HuH-7 (cell line): Measurements from ENCODE around the gene HOXB9.

Experiments
- DNase-seq: peaks from one replicate; pipeline ENCODE4 v3.0.0; 2011; ENCODE audit warnings: low spot score

The HOXB9 gene

DNA sequence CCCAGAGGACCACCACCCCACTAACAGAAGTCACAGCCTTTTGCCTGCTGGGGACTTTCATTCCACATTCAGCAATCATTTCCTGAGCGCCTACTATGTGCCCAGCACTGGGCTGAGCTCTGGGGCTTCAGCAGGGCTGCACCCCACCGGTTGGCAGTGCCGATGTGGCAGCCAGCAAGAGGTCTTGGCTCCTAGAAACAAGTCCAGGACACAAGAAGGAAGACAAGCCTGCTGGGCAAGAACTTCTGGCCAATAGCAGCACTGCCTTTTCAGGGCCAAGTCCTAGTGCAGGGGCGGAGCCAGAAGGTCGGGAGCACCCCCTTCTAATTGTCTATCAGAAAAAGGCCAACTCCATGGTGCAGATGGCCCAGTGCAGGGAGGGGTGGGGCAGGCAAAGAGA, 13.0 kb upstream of the HOXB9 start:
- no peak for DNase-seq

DNA sequence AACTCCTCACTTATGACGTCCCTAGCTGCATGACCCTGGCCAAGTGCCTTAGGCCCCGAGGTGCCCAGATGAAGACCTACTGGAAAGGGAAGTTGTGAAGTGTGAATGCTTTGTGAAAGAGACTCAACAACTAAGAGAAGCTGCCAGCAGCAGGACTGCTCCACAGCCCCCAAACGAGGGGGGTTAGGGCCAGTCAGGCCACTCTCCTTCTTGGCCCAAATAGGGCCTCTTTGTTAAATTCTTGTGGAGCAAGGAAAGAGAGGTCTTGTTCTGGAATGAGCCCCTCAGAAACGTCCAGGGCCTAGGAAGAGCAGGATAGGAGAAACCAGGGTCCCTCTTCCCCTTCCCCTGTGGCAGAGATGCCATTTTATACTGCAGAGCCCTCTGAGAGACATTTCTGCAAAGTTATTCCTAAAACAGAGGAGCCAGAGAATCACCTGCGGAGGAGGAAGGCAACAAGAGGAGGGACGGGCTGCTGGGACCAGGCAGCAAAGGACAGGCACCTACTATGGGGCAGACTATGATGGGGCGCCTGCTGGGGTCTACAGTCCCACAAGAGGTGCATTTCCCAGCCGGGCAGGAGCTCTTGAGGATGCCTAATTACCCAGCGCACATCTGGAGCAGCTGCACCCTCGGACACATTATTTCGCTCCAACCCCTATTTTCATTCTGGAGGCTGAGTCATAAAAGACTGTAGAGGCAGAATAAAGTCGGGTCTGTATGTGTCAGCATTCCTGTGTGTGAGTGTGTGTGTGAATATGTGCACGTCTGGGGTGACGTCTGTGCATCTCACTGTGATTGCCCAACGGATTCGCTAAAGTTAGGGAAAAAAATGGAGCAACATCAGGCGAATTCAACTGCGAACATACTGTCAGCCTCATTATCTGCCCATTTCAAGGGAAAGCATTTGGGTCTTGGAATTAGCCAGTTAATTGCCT, 11.4 kb upstream of the HOXB9 start:
- DNase-seq: no peak

DNA sequence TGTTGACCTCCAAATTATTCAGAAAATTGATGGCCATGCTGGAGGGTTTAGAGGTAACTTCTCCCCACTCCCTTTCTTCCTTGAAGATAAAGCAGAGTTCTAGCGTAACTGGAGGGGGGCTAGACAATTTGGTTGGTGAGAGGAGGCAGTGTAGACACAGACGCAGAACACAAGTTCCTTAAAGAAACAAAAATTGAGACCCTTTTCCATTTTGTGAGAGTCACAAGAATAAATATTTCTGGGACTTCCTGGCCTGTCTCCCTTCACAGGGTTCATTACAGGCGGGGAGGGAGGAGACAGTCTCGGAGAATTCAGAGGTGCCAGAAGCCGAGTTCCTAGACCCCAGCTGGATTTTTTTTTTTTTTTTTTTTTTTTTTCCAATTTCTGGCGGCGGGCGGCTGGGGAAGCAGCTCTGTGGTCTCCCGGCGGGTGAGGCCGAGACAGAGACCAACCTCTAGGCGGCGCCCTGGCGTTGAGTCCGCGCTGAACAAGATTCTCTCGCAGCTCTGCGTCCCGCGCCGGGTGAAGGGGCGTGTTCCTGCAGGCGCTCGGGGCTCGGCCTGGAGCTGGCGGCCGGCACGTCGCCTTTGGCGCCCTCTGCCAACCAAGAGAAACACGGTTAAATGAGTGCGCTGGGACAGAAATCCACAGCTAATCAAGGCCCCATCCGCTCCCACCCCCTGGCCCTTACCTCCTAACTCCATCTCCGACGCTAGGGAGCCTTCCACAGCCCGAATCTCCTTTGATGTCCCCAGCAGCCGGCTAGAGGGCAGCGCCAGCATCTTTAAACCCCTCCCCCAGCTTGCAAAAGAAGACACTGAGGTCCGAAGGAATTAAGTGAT, 10.2 kb upstream of the HOXB9 start:
- DNase-seq: peak; percentile 97

DNA sequence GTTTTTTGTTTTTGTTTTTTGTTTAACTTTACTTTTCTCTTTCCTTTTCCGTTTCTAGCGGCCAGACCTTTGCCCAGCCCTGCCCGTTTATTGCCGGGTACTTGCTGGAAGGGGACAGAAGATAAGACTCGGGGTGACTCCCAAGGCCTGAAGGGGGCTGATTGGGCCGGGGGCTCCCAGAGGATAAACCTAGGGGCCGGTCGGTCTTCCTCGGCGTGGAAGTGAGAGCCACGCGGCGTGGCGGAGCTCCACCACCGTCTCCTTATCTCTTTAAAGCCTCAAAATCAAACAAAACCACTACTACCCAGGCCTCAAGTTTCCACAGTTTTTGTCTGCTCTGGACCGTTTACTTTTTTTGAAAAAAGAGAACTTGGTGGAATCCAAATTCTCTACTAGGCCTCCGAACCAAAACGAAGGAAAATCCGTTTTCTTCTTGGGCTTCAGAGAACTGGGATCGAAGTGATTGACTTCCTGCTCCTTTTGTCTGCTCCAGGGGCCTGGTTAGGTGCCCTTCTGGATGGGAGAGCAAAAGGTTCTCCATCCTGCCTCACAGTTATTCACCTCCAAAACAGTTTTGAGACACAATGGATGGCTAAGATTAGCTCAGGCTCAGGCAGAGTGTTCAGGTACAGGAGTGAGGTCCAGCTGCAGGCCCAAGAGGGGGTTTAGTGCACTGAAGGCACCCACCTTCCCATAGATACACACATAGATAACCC, 8.5 kb upstream of the HOXB9 start:
- DNase-seq: no peak

DNA sequence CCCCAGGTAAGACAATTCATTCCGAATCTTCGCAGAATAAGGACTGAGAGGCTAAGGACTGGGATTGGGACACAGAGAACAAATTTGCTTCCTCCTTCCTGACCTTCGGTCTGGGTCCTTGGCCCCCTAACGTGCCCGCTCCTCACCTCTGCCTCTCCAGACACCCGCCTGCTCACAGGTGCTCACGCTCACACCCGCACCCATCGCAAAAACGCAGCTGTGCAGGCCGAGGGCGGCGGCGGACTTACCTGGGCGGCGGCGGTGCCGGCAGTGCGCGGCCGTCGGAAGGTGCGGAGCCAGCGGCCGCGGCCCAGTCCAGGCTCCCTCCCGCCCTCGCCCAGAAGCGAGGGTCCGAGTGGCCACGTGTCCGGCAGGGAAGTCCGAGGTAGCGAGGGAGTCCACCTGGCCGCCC, 7.1 kb upstream of the HOXB9 start:
- no peak for DNase-seq

DNA sequence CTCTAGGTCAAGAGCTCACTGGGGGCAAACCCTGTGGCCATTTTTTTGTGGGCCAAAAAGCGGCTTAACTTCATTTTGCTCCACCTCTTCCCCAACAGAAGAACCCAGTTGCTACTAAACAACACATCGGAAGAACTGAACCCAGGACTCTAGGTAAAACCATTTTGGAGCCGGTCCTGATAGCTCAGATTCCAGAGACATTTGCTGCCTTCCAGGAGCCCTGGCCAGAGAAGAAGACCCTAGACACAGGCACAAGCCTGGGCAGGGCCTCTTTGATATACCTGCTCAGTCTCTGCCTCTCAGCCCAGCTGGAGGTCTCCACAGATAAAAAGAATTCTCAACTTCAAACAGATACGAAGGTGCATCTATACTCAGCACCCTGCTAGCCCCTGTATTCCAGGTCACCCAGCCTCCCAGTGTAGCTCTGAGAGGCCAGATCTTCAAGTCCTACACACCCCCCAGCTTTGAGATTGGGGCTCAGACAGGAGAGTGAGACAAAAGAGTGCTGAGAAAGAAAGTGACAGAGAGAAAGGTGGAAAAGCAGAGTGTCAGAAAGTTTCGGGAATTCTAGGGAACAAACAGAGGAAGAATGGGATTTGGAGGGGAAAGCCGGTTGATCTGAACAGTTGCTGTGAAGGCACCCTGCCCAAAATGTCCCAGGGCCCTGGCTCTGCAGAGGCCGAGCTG, 6.6 kb upstream of the HOXB9 start:
- no peak for DNase-seq

DNA sequence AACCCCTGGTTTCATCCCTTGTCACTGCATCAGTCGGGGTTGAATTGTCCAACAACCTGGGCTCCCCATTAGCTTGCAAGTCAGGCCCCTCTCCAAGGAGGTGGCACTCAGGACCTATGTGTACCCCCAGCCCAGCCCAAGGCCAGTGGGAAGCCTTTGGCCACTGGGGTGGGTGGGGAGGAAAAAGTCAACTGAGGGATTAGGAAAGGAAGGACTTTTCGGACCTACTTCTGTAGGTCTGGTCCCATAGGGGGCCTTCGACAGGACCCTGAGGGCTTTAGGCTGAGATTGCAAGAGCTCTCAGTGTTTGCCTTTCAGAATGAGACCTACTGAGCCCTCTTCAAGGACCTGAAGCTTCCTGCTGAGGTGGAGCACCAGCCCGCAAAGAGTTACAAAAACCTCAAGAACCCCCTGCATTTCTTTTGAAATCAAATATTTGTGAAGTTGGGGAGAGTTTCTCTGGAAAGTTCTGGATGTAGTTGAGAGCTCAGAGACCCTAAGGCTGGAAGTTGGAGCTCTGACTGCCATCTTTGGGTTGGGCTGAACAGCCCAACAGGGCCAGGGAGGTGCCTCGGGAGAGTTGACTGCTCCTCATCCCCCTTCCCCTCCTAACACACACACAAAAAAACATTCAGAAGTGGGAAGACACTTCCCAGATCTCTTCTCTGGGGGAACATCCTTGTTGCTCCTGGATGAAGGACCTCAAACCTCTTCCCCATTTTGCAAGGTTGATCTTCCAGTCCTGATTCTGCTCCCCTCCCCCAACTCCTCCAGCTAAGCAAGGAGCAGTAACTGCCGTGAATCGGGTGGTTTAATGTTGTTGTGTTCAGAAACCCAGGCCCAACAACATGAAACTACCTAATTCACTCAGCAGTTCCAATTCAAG, 5.8 kb upstream of the HOXB9 start:
- no peak for DNase-seq

DNA sequence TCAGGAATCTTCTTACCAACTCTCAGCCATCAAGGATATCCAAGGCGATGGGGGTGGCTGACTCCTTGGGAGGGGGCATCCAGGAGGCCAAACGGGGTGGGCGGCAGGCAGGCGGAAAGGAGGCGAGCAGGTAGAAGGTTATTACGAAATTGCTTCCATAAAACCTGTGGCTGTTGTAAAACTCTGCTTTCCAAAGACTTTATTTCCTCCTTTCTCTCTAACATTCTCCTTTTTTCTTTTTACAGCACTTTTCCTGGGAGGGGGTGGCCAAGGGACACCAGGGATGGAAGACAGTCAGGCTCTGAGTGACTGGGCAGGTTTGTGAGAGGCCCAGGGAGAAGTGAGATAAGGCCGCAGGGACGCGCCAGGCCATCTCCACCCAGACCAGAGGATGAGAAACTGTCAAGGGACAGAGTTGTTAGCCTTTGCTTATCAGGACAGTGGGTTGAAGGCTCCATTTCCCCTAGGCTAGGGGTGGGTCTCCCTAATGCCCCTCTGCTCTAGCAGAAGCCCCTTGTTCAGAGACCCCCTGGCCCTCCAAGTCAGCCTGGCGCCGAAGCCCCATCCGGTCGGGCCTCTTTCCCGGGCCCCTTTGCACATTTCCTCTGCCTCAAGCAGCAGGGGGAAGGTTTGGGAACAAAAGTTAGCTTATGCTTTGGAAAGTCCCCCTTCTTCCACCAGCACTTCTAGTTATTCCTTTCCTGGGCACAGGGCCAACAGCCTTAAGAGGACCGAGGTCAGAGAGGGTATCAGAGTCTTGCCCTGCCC, 5.0 kb upstream of the HOXB9 start:
- DNase-seq: no peak

DNA sequence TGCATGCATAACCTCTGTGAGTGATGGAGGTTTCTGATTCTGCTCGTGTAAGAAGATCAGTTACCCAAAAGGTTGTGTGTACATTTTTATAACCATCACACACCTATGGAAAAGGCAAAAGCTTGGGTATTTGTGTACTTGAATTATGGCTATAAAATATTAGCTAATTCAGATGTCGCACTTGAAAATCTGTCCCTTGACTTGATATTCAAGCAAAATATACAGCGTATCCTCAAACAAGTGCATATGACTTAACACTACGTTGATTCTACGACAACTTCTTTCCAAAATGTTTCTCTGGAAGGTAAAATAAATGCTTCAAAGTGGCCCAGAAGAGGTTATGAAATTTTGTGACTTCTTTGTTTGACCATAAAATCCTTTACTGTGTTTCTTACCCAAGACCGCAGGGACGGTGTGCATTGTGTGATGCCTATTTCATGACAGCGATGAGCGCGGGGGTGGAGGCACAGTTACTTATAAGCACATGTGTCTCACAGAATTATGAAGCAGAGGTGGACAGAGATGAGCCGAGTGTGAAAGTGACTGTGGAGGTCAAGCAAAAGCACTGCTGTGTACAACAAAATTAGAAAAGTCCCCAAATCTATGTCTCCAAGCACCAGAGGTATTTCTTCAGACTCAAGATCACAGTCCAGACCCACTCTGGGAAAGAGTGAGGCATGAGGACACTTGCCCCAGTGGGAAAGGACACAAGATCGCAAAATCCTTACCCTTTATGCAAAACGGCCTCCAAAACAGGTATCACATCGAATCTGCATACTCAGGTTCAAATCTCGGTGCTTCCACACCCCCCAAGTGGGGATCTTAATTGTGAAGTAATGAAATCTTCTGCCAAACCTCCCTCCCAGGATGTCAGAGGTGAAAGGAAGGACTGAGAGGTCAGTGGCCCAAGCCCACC, 4.1 kb upstream of the HOXB9 start:
- DNase-seq: no peak

DNA sequence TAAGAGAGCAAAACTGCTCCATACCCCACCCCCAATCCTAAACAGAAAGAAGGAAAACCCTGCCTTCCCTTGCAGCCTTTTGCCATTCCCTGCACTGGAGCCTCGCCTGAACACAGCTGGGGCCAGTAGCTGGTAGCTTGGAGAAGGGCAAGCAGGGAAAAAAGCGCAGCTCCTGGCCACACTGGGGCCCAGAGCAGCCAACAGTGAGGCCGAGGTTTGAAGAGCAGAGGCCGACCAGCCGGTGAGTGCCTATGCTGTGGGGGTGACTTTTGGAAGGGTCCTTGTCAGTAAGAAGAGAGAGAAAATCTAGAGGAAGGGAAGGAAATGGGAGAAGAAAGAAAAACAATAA, 3.2 kb upstream of the HOXB9 start:
- no peak for DNase-seq

DNA sequence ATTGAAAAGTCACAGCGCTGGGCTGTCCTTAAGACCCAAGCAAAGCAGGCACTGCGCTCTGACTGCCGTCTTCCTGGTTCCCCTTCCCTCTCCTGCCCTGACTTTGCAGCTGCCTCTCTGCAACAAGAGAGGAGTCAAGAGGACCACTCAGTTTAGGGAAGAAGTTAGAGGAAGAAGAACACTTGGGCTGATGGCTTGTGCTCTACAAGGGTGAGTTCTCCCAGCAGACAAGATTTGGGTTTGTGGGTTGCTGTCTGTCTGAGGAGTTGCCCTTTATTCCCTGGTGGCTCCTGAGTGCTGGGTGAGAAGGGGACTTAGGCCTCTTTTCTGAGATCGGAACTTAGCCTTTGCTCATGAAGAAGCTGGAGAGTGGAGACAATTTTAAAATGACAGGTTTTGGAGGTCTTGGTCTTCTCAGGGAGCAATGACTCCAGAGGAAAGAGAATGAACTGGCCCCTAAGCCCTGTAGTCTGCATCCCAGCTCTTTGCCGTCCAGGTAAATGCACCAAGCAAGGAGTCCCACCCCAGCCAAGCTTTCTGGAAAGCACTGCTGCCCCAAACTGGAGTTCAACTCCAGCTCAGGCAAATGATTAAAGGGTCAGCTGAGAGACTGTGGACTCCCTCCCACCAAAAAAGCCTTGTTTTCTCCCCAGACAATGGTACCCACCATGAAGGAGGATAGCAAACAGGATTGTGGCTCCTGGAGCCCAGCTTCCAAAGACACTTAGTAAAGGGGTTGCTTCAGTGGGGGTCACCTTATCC, 2.7 kb upstream of the HOXB9 start:
- DNase-seq: no peak

DNA sequence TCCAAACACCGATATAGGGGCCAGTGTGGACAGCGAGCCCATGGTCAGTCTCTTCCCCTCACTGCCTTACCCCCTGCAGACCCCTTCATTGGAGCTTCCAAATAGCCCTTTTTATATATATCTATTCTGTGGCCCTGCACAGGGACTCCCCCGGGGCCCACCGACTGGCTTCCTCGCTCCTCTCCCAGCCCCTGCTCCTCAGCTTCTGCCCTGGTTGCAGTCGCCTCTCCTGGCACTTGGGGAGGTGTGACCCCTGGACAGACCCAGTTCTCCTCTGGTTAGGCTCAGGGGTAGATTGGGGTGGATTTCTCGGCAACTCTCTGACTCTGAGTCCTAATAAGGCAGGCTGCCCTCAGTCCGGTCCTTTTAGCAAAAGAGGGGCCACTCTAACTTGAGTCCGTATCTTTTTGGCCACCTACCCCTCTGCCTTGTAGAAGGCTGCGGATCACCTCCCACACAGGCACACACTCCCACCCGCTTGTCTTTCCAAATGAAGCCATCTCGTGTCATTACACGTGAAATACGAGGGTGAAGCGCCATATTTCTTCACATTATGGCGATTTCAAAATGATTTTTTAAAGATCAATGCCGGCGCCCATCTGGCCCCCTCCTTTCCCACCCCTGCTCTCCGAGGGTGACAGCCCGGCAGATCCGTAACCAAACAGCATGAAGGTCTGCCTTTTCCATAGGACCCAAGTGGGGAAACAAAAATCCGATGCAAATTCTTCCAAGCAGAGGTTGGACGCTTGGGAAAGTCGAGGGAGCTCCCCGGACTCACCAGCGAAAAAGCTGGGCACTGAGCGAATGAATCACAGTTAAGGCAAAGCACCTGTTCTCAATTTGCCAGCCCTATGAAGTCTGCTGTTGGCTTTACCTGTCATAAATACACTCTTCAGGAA, 1.7 kb upstream of the HOXB9 start:
- DNase-seq: no peak

DNA sequence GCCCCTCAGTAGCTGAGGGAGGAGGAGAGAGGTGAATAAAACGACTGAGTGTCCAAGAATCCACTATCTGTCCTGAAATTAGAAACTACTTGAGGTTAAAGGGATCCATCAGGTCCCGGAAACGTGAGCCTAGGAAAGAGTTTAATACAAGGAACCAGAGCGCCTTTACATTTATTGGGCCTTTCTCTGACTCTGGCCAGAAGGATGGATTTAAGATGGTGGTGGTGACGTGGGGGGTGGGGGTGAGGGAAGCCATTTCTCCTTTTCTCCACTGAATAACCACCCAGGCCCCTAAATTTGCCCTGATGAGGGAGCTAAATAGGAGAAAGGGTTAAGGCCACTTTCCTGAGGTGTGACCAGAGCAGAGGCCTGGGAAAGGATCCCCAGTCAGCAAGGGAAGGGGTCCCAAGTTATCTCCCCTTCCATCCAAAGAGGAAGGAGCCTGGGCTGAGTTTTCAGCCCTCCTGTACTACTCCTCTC, 1.0 kb upstream of the HOXB9 start:
- DNase-seq: no peak

DNA sequence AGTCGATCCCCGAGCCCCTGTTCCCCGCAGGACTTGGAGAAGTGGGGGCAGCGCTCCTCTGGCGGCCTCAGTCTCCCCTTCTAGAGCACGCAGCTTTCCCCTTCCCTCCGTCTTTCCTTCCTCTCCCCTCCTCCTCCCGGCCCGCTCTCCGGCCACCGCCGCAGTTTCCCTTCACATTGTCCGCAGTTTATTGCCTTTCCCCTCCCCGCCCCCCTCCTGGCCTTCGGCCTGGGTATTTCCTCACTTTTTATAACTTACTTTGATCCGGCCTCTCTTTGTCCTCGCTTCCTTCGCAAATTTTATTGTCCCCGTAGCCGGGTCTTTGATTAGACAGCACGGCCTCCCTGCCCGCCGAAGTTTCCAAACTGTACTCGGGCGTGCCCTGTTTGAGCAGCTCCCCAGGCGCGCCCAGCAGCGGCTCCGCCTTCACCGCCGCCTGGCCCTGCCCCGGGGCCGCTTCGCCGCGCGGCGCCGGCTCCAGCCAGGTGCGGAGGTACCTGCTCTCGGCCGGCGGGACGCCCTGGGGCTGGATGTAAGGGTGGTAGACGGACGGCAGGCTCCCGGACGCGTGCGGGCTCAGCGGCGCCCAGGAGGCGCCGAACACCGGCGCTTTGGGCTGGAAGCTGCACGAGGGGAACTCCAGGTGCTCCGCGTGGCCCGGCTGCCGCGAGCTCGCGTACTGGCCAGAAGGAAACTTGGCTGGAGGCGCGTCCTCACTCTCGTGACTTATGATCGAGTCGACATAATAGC, 488 bp downstream of the HOXB9 start:
- DNase-seq: peak; percentile 90

DNA sequence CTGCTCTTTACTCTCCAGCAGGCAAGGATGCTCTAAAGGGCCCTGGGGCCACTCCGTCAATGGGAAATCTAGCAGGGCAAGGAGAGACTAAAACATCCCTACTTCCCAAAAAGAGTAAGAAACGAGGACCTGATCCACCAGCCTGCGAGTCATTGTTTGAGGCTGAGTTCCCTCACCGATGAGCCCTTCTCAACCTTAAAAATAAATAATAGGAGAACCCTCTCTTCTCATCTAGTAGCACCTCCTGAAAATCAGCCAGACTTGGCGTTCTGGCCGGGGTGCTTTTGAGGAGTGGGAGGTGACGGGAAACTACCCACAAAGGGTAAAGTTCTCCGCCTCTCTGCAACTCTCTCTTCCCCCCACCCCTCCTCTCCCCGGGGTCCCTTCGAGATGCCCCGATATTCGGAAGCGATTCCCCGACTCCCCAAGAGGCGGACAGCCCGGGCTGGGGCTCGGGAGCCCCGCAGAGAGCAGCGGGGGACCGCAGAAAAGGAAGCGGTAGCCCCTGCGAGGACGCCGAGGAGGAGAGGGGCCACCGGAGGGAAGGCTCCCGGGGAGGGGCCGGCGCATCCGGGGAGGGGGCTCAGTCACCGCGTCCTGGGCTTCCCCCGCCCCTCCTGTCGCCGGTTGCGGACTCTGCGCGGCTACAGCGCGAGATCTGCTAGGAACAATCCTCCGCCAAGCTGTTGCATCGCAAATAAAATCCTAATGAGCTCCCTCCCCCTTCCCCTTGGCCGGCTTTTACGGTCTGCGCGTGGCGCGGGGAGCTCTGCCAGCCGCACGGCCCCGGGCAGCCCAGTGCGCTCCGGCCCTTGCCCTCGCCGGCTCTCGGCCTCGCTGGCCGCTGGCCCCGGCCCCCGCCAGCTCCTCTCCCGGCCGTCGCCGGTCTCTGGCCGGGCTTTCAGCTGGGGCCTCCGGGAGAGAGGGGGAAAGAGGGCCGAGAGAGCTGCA, 1.3 kb downstream of the HOXB9 start:
- DNase-seq: no peak
